GM20000 (cell line): Measurements from ENCODE around the gene AMTN.

ENCODE experiments used
- DNase-seq: peaks from one replicate; pipeline ENCODE4 v3.0.0; 2012; ENCODE audit warnings: low spot score
- TF ChIP-seq, protein P1 (sequence below): IDR thresholded peaks from 2 replicates; pipeline ENCODE4 v1.5.1; 2012; ENCODE audit warnings: mild to moderate bottlenecking, control low read depth; ENCODE audit errors: extremely low read depth, missing control alignments

The AMTN gene

DNA sequence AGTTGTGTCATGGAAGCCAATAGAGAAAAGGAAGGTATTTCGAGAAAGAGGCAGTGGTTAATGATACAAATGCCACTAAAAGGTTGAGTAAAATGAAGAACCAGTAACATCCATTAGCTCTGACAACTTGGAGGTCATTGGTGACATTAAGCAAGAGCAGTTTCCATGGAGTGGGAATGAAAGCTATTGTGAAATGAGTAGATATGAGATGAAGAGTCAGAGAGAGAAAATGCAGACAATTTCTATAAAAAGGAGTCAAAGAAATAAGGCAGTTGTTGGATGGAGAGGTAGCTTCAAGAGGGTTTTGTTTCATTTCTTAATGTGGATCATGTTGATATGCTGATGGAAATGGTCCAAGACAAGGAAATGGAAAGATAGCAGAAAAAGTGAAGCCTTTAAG lies 9.6 kb upstream of the AMTN start:
- TF ChIP-seq, protein P1, sequence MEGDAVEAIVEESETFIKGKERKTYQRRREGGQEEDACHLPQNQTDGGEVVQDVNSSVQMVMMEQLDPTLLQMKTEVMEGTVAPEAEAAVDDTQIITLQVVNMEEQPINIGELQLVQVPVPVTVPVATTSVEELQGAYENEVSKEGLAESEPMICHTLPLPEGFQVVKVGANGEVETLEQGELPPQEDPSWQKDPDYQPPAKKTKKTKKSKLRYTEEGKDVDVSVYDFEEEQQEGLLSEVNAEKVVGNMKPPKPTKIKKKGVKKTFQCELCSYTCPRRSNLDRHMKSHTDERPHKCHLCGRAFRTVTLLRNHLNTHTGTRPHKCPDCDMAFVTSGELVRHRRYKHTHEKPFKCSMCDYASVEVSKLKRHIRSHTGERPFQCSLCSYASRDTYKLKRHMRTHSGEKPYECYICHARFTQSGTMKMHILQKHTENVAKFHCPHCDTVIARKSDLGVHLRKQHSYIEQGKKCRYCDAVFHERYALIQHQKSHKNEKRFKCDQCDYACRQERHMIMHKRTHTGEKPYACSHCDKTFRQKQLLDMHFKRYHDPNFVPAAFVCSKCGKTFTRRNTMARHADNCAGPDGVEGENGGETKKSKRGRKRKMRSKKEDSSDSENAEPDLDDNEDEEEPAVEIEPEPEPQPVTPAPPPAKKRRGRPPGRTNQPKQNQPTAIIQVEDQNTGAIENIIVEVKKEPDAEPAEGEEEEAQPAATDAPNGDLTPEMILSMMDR: no peak
- DNase-seq: no peak

DNA sequence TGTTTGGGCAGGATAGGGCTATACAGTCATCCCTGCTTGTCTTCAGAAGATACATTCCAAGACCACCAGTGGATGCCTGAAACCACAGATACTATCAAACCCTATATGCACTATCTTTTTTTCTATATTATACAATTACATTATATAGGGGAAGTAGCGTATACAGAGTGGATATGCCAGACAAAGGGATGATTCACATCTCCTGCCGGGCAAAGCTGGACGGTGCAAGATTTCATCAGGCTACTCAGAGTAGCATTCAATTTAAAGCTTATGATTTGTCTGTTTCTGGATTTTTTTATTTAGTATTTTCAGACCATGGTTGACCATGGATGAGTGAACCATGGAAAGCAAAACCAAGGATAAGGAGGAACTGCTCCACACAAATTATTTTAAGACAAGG lies 7.0 kb upstream of the AMTN start:
- TF ChIP-seq, protein P1: no peak
- no peak for DNase-seq

DNA sequence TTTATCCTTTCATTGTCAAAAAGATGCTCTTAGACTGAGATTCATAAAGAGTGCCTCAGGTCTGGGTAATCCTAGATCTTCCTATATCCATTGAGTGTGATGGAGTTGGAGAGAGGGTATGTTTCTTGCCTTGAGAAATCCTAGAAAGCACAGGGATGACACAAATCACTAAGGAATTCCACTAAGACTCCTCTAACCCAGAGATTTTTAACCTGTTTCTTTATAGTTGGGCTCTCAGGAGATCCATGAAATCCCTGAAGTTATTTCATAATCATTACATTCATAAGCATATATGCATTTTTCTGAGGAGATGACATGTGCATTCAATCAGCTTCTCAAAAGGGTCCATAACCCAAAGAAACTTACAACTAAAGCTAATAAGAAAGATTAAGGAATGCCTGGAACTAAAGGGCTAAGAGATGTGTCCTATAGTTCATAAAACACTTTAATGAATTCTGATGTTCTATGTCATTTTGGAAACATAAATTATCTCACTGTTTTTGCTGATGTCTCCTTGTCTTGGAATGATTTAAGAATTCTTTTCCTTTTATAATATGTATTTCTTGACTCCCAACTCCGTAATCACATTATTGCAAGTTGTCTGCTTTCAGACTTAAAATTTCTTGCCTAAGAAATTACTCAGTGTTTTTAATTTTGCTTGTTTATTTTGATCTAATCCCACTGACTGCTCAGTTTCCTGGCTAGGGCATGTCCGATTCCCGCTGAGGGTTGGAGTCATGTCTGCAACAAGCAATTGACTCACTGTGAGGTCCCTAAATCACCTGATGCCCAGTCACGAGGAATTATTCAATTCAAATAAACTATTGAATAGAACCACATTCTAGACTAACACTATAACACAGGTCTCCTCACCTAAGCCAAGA lies 2.8 kb upstream of the AMTN start:
- TF ChIP-seq, protein P1: no peak
- DNase-seq: no peak

DNA sequence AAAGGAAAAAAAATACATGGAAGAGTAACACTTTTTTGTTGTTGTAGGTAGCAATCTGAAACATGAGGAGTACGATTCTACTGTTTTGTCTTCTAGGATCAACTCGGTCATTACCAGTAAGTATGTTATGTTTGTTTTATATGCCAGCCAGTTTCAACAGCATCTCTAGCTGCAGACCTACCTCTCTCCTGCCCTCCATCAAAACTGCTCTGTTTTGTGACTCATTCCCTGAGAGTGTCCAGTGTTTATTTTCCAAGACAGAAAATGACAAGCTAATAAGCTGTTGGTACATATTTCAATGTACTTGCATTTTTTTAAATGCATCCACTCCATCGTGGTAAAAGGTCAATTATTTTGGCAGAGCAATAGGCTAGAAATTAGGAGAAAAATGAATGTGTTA lies 347 bp downstream of the AMTN start:
- no peak for DNase-seq
- TF ChIP-seq, protein P1: no peak

DNA sequence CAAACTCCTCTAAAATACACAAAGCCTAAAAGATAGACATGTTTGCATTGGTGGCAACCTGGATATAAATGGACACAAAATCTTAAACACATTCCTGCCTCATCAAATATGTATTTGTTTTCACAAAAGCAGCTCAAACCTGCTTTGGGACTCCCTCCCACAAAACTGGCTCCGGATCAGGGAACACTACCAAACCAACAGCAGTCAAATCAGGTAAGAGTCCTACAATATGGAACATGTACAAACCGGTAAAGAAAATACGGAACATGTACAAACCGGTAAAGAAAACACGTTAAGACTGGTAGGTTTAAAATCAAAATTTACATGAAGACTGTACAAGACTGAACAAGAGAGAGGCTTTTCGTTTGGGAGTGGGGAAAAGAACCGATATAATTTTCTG lies 4.3 kb downstream of the AMTN start:
- TF ChIP-seq, protein P1: no peak
- DNase-seq: no peak

DNA sequence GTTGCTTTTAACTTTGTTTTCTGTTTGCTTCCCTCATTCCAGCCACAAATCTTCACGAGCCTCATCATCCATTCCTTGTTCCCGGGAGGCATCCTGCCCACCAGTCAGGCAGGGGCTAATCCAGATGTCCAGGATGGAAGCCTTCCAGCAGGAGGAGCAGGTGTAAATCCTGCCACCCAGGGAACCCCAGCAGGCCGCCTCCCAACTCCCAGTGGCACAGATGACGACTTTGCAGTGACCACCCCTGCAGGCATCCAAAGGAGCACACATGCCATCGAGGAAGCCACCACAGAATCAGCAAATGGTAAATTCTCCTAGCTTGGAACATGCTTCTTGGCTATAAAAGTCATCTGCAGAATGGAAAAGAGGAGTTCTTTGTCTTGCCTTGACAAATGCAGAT lies 12.6 kb downstream of the AMTN start:
- TF ChIP-seq, protein P1: no peak
- no peak for DNase-seq

DNA sequence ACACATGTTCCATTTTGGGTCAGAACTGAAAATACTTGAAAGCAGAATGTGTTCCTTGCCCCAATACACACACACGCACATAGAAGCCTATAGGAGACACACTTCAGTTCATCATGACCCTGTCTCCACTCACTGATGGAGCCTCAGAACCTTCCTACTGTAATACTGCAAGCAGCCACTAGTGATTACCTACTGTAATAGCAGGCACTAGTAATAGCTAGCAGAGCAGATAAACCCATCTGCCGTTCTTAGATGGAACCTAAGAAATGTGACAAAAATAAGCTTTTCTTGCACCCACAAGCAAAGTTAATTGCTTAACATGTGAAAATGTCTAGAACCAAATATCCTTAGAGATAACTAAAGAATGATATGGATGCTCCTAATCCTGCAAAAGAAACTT lies 13.6 kb downstream of the AMTN start:
- TF ChIP-seq, protein P1: no peak
- DNase-seq: no peak
